NOMO-1 treated with DMSO at 0.1 percent for 48 hours (cell line): Measurements from ENCODE around the gene CHML.

Experiments
- DNase-seq: peaks from one replicate; lab custom pipeline; 2025; ENCODE audit not compliant: unreplicated experiment; lab: John Stamatoyannopoulos, UW

Gene CHML

DNA sequence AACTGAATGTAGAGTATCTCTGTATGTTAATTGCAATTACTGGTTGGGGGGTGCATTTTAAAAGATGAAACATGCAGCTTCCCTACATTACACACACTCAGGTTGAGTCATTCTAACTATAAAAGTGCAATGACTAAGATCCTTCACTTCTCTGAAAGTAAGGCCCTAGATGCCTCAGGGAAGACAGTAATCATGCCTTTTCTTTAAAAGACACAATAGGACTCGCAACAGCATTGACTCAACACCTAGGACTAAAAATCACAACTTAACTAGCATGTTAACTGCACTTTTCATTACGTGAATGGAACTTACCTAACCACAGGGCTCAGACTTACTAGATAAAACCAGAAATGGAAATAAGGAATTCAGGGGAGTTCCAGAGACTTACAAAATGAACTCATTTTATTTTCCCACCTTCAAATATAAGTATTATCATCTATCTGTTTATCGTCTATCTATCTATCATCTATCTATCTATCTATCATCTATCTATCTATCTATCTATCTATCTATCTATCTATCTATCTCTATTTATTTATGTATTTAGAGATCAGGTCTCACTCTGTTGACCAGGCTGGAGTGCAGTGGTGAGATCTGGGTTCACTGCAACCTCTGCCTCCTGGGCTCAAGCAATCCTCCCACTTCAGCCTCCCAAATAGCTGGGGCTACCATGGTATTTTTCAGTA, 47.8 kb downstream of the CHML start:
- peak; percentile 70 for DNase-seq

DNA sequence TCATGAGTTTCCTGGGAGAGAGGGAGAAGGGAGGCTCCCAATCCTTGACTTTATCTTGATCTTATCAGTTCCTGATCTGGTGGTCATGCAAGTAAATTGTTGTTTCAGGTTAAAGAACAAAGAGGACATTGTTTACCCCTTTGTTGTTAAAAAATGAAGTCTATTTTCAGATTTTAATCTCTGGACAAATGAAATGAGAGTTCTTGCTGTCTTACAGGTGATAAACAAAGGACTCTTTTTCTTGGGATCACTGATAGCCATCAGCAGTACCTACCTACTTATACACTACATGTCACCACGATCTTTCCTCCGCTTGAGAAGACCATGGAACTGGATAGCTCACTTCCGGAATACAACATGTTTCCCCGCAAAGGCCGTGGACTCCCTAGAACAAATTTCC, 48.4 kb downstream of the CHML start:
- no peak for DNase-seq

DNA sequence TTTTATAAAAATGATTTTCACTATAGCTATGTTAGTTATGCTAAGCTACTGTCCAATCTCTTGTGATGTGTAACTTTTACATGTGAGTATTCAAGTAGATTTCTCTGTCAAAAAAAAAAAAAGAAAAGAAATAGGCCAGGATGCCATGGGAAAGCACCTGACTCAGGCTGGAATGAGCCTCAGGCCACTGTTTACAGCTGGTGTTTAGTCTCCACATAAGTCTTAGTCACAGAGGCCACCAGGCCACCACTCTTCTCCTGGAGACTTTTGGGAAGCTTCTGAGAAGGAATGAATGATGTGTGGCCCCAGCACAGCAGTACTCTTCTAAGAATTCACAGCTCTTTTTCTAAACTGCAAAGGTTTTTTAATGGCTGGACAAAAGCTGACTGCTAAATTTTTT, 48.9 kb downstream of the CHML start:
- DNase-seq = no peak

GRCh38 chr1:241590719-241591118, 49.5 kb downstream of the CHML start:
- no peak for DNase-seq
